Sigmoid colon (tissue), 7 donors: Measurements from ENCODE around the gene PRKCA. TPM values are rescaled to one million over a fixed set of nuclear protein-coding genes. Genes with fewer than 3 reads are reported as not detected.

Experiments used
- DNase-seq: peaks from one replicate; pipeline ENCODE4 v3.0.0-alpha.2; 2019
- H3K27ac ChIP-seq, 4 donors: fragments of 200-600 bp; sonication (generic); one replicate each; pipeline ENCODE4 v1.5.1; 2016 to 2019; ENCODE audit warnings: mild to moderate bottlenecking in 1 of 4
- H3K27me3 ChIP-seq, 3 donors: fragments of 200-600 bp; sonication (generic); one replicate each; pipeline ENCODE4 v1.5.1; 2019; ENCODE audit warnings: mild to moderate bottlenecking in 1 of 3
- H3K36me3 ChIP-seq, 4 donors: fragments of 200-600 bp; sonication (generic); one replicate each; pipeline ENCODE4 v1.5.1; 2016 to 2019
- H3K4me1 ChIP-seq, 4 donors: fragments of 200-600 bp; sonication (generic); one replicate each; pipeline ENCODE4 v1.5.1; 2017 to 2019
- H3K4me3 ChIP-seq, 4 donors: fragments of 200-600 bp; sonication (generic); one replicate each; pipeline ENCODE4 v1.5.1; 2017 to 2019; ENCODE audit warnings: mild to moderate bottlenecking in 2 of 4, moderate library complexity in 1 of 4
- H3K9me3 ChIP-seq, 4 donors: fragments of 200-600 bp in 3 of 4; sonication (generic) in 3 of 4; one replicate each; pipeline versions ENCODE4 v1.5.1 to v1.6.1; 2013 to 2019
- CTCF ChIP-seq, 4 experiments: fragments of 450-650 bp in 3 of 4; fragments of 200-600 bp in 1 of 4; IDR thresholded peaks; one replicate each; pipeline ENCODE4 v1.5.1; 2016 to 2019; ENCODE audit warnings: antibody characterized with exemption in 4 of 4, mild to moderate bottlenecking in 3 of 4, moderate library complexity in 2 of 4
- EP300 ChIP-seq, 4 donors: sonication (generic); formaldehyde crosslinking; IDR thresholded peaks; one replicate each; pipeline ENCODE4 v1.6.1; 2017; ENCODE audit warnings: antibody characterized with exemption in 4 of 4
- POLR2A ChIP-seq, 2 donors: fragments of 450-650 bp; IDR thresholded peaks; one replicate each; pipeline ENCODE4 v1.6.1; 2016; ENCODE audit warnings: antibody characterized with exemption in 2 of 2, mild to moderate bottlenecking in 2 of 2, moderate library complexity in 2 of 2
- POLR2AphosphoS5 ChIP-seq, 4 donors: sonication (generic); formaldehyde crosslinking; IDR thresholded peaks; one replicate each; pipeline ENCODE4 v1.6.1; 2017; ENCODE audit warnings: antibody characterized with exemption in 4 of 4
- WGBS, 2 donors: extraction: QIAGEN DNeasy Blood & Tissue Kit; methylation state at CpG; one replicate each; pipeline ENCODE4 v1.1.7; 2013; 5-methylcytosine and 5-hydroxymethylcytosine counted together
- intact Hi-C: fragments of 100-400 bp; cut with DNase I; formaldehyde crosslinking; loops from one replicate; pipeline ENCODE4 v1.15.1; 2023
- polyA plus RNA-seq, 3 donors: library from polyadenylated mRNA; stranded (reverse); fragments of 200-250 nt; gene quantifications; one replicate each; pipeline ENCODE4 v1.2.3, GENCODE V29; 2013
- total RNA-seq, 4 donors: library from RNA; depleted of rRNA; stranded (reverse); fragments of >200 nt; gene quantifications; one replicate each; pipeline ENCODE4 v1.1.0, GENCODE V29; 2016
- donor health status: healthy with polysubstance abuse.
- donor health status: Bipolar disorder and iron deficiency.
- donor health status: healthy.

Gene PRKCA
- total and polyA plus RNA-seq, 7 donors: 6.6 to 58.4 (median 42.6) TPM

- peaks cover 0 to 37% (median 26%) of the 10 kb centered on the region in 4 donors for H3K4me1 ChIP-seq
- no peak for TF ChIP-seq CTCF (IDR thresholded peaks at IDR 0.05)
- no peak for TF ChIP-seq POLR2A (IDR thresholded peaks at IDR 0.05)
- no peak for TF ChIP-seq POLR2AphosphoS5 (IDR thresholded peaks at IDR 0.05)
- no peak for TF ChIP-seq EP300 (IDR thresholded peaks at IDR 0.05)
- intact Hi-C loops: no loop called here
- DNase-seq: no peak
- 46 to 83% methylated on average over 2 of the region's 2 CpGs for WGBS, 2 donors
- H3K27me3 ChIP-seq: no peaks in the 10 kb centered on the region
- no peaks in the 10 kb centered on the region for H3K9me3 ChIP-seq
- no peaks in the 10 kb centered on the region for H3K36me3 ChIP-seq
- no peak overlapping the region for H3K4me3 ChIP-seq
- no peak overlapping the region for H3K27ac ChIP-seq
These were observed 114.9 kb downstream of the PRKCA start for GRCh38 chr17:66417300-66417719.

GRCh38 chr17:66420961-66421371 lies 118.6 kb downstream of the PRKCA start:
- WGBS, 2 donors: 80 to 86% methylated on average over 3 of the region's 3 CpGs
- peaks cover 0 to 45% (median 39%) of the 10 kb centered on the region in 4 donors for H3K4me1 ChIP-seq

GRCh38 chr17:66422186-66422585 lies 119.8 kb downstream of the PRKCA start:
- TF ChIP-seq POLR2AphosphoS5 (IDR thresholded peaks at IDR 0.05) (no peak), CTCF (IDR thresholded peaks at IDR 0.05) (no peak), POLR2A (IDR thresholded peaks at IDR 0.05) (no peak), EP300 (IDR thresholded peaks at IDR 0.05) (no peak)
- WGBS, 2 donors: 90 to 93% methylated on average over 2 of the region's 2 CpGs
- no peak overlapping the region for H3K4me3 ChIP-seq
- H3K36me3 ChIP-seq: no peaks in the 10 kb centered on the region
- intact Hi-C loops: no loop called here
- DNase-seq: no peak
- H3K9me3 ChIP-seq: no peaks in the 10 kb centered on the region
- peak overlapping the region in 3 of 4 donors; percentile 44 to 67 (median 49) for H3K27ac ChIP-seq
- no peaks in the 10 kb centered on the region for H3K27me3 ChIP-seq
- H3K4me1 ChIP-seq: peaks cover 0 to 51% (median 33%) of the 10 kb centered on the region in 4 donors

More at GRCh38 chr17:66420961-66421371, 118.6 kb downstream of the PRKCA start:
- H3K4me3 ChIP-seq: no peak overlapping the region
- H3K9me3 ChIP-seq: no peaks in the 10 kb centered on the region
- no peaks in the 10 kb centered on the region for H3K36me3 ChIP-seq
- peak overlapping the region; percentile 5 to 67 (median 42) for H3K27ac ChIP-seq
- no peak for DNase-seq
- peak in 3 of 4 donors; percentile 45 to 58 (median 52) for TF ChIP-seq POLR2AphosphoS5 (IDR thresholded peaks at IDR 0.05)
- TF ChIP-seq EP300 (IDR thresholded peaks at IDR 0.05): no peak
- H3K27me3 ChIP-seq: no peaks in the 10 kb centered on the region
- intact Hi-C loops: no loop called here

- no peaks in the 10 kb centered on the region for H3K36me3 ChIP-seq
- H3K27me3 ChIP-seq: no peaks in the 10 kb centered on the region
- no peak overlapping the region for H3K4me3 ChIP-seq
- DNase-seq: no peak
- peak overlapping the region; percentile 17 to 67 (median 46) for H3K27ac ChIP-seq
- no peaks in the 10 kb centered on the region for H3K9me3 ChIP-seq
- H3K4me1 ChIP-seq: peaks cover 0 to 51% (median 33%) of the 10 kb centered on the region in 4 donors
- intact Hi-C loops: no loop called here
- WGBS, 2 donors: 86% methylated on average over 10 of the region's 10 CpGs
- no peak for TF ChIP-seq POLR2A (IDR thresholded peaks at IDR 0.05)
These were observed 120.9 kb downstream of the PRKCA start for GRCh38 chr17:66423056-66423955.

- Histone ChIP-seq H3K27me3 (no peaks in the 10 kb centered on the region), H3K4me3 (no peak overlapping the region), H3K27ac (no peak overlapping the region), H3K36me3 (no peaks in the 10 kb centered on the region), H3K4me1 (peaks cover 0 to 70% (median 47%) of the 10 kb centered on the region in 4 donors), H3K9me3 (no peaks in the 10 kb centered on the region)
- 72 to 86% methylated on average over 12 of the region's 12 CpGs for WGBS, 2 donors
- DNase-seq: no peak
- no peak for TF ChIP-seq CTCF (IDR thresholded peaks at IDR 0.05)
- TF ChIP-seq POLR2AphosphoS5 (IDR thresholded peaks at IDR 0.05): no peak
- no peak for TF ChIP-seq EP300 (IDR thresholded peaks at IDR 0.05)
- no peak for TF ChIP-seq POLR2A (IDR thresholded peaks at IDR 0.05)
- intact Hi-C loops: no loop called here
These were observed 123.5 kb downstream of the PRKCA start for GRCh38 chr17:66425756-66426396.
